HCT116 (cell line): ENCODE results near the gene MAML2. TPM values are rescaled to one million over a fixed set of nuclear protein-coding genes. Genes with fewer than 3 reads are reported as not detected.

Experiments used
- ATAC-seq: fragments of 200-7000 bp; cut with Tn5 transposase; 2 replicates; pipeline ENCODE4 v1.9.1; 2020; ENCODE audit warnings: mild to moderate bottlenecking, moderate library complexity
- BruUV-seq: library from RNA; stranded (reverse); fragments of 400-500 nt; replicated peaks from 2 replicates; lab custom pipeline; 2021; lab: Mats Ljungman, UMichigan
- CTCF ChIA-PET: fragments of 300-600 bp; sonication (Branson Sonifier 250); formaldehyde crosslinking; loops from one replicate; lab custom pipeline; 2021; ENCODE audit warnings: antibody characterized with exemption; lab: Charles Lee
- POLR2A ChIA-PET: fragments of 300-600, 350-600 bp; sonication (Branson Sonifier 250); formaldehyde crosslinking; loops from one replicate; lab custom pipeline; 2021; ENCODE audit warnings: antibody characterized with exemption; lab: Charles Lee
- RAD21 ChIA-PET, 2 experiments: fragments of 300-600 bp; sonication (Branson Sonifier 250); formaldehyde crosslinking; loops; one replicate each; lab custom pipeline; 2023; ENCODE audit warnings: low total read pairs in 2 of 2; ENCODE audit not compliant: uncharacterized antibody in 2 of 2, unreplicated experiment in 2 of 2, low non-redundant PET in 1 of 2; lab: Charles Lee
- DNase-seq: peaks from one replicate; pipeline ENCODE4 v3.0.0-alpha.2; 2010; ENCODE audit warnings: low read depth, low spot score
- H2AFZ ChIP-seq: fragments of 200-600 bp; shearing (Covaris generic), sonication (generic); 2 replicates; pipeline ENCODE4 v1.6.1; 2017; ENCODE audit warnings: low read depth, mixed run types, mixed read lengths, antibody characterized with exemption, low read length; ENCODE audit not compliant: poor library complexity, severe bottlenecking
- H3K27ac ChIP-seq: 2 replicates; pipeline ENCODE4 v1.5.1; 2012; ENCODE audit warnings: low read depth, low read length
- H3K27me3 ChIP-seq: fragments of 200-600 bp; sonication (generic); 2 replicates; pipeline ENCODE4 v1.6.1; 2016; ENCODE audit warnings: mixed run types, low read length, mixed read lengths; ENCODE audit not compliant: insufficient read depth
- H3K36me3 ChIP-seq, 2 experiments: fragments of 200-500 bp in 1 of 2; fragments of 200-600 bp in 1 of 2; sonication (Bioruptor generic) in 1 of 2; sonication (generic) in 1 of 2; 2 replicates each; pipeline versions ENCODE4 v1.5.1 to v1.6.1; 2014 to 2016; ENCODE audit warnings: low read length in 2 of 2, inconsistent platforms in 1 of 2, mixed read lengths in 1 of 2, mixed run types in 1 of 2; ENCODE audit not compliant: insufficient read depth in 2 of 2, control insufficient read depth in 1 of 2
- H3K4me1 ChIP-seq, 2 experiments: fragments of 200-600 bp in 1 of 2; sonication (generic) in 1 of 2; 2 replicates each; pipeline versions ENCODE4 v1.5.1 to v1.6.1; 2012 to 2017; ENCODE audit warnings: low read length in 2 of 2, inconsistent platforms in 1 of 2, mild to moderate bottlenecking in 1 of 2, mixed read lengths in 1 of 2, mixed run types in 1 of 2, moderate library complexity in 1 of 2; ENCODE audit not compliant: insufficient read depth in 2 of 2, control insufficient read depth in 1 of 2
- H3K4me2 ChIP-seq: fragments of 200-600 bp; sonication (generic); 2 replicates; pipeline ENCODE4 v1.6.1; 2017; ENCODE audit warnings: mixed run types, low read length, mixed read lengths
- H3K4me3 ChIP-seq, 2 experiments: fragments of 200-600 bp in 1 of 2; sonication (generic) in 1 of 2; replicated peaks in 1 of 2; 2 replicates each; pipeline ENCODE4 v1.5.1; 2011 to 2016; ENCODE audit warnings: low read length in 2 of 2, control low read depth in 1 of 2, low read depth in 1 of 2, mild to moderate bottlenecking in 1 of 2, mixed read lengths in 1 of 2, mixed run types in 1 of 2
- H3K79me2 ChIP-seq: fragments of 200-600 bp; sonication (generic); 2 replicates; pipeline ENCODE4 v1.6.1; 2017; ENCODE audit warnings: mild to moderate bottlenecking, mixed run types, low read length, moderate library complexity, mixed read lengths; ENCODE audit not compliant: insufficient read depth
- H3K9ac ChIP-seq: fragments of 200-600 bp; sonication (generic); 2 replicates; pipeline ENCODE4 v1.6.1; 2016; ENCODE audit warnings: low read length, mixed read lengths
- H3K9me2 ChIP-seq: fragments of 200-600 bp; sonication (generic), shearing (Covaris generic); 2 replicates; pipeline ENCODE4 v1.6.1; 2017; ENCODE audit warnings: mixed run types, mild to moderate bottlenecking, moderate library complexity; ENCODE audit not compliant: insufficient read depth
- H3K9me3 ChIP-seq, 2 experiments: fragments of 200-500 bp in 1 of 2; fragments of 200-600 bp in 1 of 2; sonication (Bioruptor generic) in 1 of 2; sonication (generic) in 1 of 2; 2 replicates each; pipeline ENCODE4 v1.6.1; 2014 to 2017; ENCODE audit warnings: low read length in 2 of 2, mixed read lengths in 2 of 2, inconsistent platforms in 1 of 2, low read depth in 1 of 2, mild to moderate bottlenecking in 1 of 2, mixed run types in 1 of 2, moderate library complexity in 1 of 2; ENCODE audit not compliant: control insufficient read depth in 1 of 2, insufficient read depth in 1 of 2
- H4K20me1 ChIP-seq: fragments of 200-600 bp; sonication (generic), shearing (Covaris generic); 2 replicates; pipeline ENCODE4 v1.6.1; 2017; ENCODE audit warnings: mixed run types, mild to moderate bottlenecking, moderate library complexity; ENCODE audit not compliant: insufficient read depth
- EZH2 ChIP-seq: fragments of 200-600 bp; sonication (generic); IDR thresholded peaks from 2 replicates; pipeline ENCODE4 v1.6.1; 2017; ENCODE audit warnings: antibody characterized with exemption, mixed run types
- POLR2AphosphoS5 ChIP-seq: IDR thresholded peaks from 2 replicates; pipeline ENCODE4 v1.6.1; 2011; ENCODE audit warnings: mild to moderate bottlenecking, low read depth, low read length, moderate library complexity
- intact Hi-C: fragments of 100-400 bp; cut with micrococcal nuclease; formaldehyde crosslinking; loops from 2 replicates; pipeline ENCODE4 v1.10.0; 2022
- total RNA-seq: library from RNA; stranded (reverse); gene quantifications from one replicate; pipeline ENCODE4 v1.2.1, GENCODE V29; 2021; ENCODE audit not compliant: unreplicated experiment
- TF ChIP-seq, protein P1 (sequence below): IDR thresholded peaks from 2 replicates; pipeline ENCODE4 v1.6.1; 2012
- TF ChIP-seq, protein P2 (sequence below), 3 experiments: fragments of 200-600 bp in 1 of 3; sonication (generic) in 1 of 3; IDR thresholded peaks in 2 of 3; conservative IDR thresholded peaks in 1 of 3; 2 replicates each; pipeline ENCODE4 v1.5.1; 2012 to 2017; ENCODE audit warnings: low read depth in 2 of 3, low read length in 2 of 3, antibody characterized with exemption in 1 of 3, borderline replicate concordance in 1 of 3, control low read depth in 1 of 3, mild to moderate bottlenecking in 1 of 3, mixed read lengths in 1 of 3, mixed run types in 1 of 3, moderate library complexity in 1 of 3; ENCODE audit not compliant: insufficient read depth in 1 of 3
- TF ChIP-seq, protein P3 (sequence below): IDR thresholded peaks from 2 replicates; pipeline ENCODE4 v1.6.1; 2011; ENCODE audit warnings: mild to moderate bottlenecking, low read length, moderate library complexity; ENCODE audit not compliant: insufficient replicate concordance; ENCODE audit errors: extremely low read depth

The MAML2 gene
- total RNA-seq, 1 experiment from 2014 or later = 2.6 TPM

DNA sequence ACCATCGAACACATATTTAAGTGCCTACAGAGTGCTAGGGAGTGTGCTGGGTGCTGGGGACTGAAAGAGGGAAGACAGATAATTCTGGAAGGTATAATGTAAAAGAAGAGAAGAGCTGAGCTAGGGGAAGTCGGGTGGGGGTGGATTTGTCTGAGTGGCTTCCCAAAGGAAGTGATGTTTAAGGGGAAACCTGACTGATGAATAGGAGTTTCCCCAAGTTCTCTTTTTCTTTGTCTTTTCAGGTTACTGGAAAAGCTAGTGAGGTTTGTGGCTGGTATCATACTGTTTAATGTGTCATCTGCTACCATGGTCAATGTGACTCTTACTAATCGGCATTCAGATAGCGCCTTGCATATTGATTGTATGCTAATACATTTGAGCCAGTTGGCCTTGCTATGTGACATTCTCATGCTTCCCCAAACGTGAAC, 267.4 kb downstream of the MAML2 start:
- CTCF ChIA-PET = no interaction called here
- TF ChIP-seq, protein P1, sequence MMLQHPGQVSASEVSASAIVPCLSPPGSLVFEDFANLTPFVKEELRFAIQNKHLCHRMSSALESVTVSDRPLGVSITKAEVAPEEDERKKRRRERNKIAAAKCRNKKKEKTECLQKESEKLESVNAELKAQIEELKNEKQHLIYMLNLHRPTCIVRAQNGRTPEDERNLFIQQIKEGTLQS = no peak
- TF ChIP-seq, protein P2, sequence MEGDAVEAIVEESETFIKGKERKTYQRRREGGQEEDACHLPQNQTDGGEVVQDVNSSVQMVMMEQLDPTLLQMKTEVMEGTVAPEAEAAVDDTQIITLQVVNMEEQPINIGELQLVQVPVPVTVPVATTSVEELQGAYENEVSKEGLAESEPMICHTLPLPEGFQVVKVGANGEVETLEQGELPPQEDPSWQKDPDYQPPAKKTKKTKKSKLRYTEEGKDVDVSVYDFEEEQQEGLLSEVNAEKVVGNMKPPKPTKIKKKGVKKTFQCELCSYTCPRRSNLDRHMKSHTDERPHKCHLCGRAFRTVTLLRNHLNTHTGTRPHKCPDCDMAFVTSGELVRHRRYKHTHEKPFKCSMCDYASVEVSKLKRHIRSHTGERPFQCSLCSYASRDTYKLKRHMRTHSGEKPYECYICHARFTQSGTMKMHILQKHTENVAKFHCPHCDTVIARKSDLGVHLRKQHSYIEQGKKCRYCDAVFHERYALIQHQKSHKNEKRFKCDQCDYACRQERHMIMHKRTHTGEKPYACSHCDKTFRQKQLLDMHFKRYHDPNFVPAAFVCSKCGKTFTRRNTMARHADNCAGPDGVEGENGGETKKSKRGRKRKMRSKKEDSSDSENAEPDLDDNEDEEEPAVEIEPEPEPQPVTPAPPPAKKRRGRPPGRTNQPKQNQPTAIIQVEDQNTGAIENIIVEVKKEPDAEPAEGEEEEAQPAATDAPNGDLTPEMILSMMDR (IDR thresholded peaks at IDR 0.05 in 2 of 3, conservative IDR thresholded peaks at IDR 0.05 in 1 of 3; ENCODE audit: borderline replicate concordance in 1 of 3, insufficient read depth in 1 of 3, low read depth in 2 of 3, low read length in 2 of 3) = no peak
- TF ChIP-seq, protein P3, sequence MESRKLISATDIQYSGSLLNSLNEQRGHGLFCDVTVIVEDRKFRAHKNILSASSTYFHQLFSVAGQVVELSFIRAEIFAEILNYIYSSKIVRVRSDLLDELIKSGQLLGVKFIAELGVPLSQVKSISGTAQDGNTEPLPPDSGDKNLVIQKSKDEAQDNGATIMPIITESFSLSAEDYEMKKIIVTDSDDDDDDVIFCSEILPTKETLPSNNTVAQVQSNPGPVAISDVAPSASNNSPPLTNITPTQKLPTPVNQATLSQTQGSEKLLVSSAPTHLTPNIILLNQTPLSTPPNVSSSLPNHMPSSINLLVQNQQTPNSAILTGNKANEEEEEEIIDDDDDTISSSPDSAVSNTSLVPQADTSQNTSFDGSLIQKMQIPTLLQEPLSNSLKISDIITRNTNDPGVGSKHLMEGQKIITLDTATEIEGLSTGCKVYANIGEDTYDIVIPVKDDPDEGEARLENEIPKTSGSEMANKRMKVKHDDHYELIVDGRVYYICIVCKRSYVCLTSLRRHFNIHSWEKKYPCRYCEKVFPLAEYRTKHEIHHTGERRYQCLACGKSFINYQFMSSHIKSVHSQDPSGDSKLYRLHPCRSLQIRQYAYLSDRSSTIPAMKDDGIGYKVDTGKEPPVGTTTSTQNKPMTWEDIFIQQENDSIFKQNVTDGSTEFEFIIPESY = no peak
- TF ChIP-seq EZH2 = no peak
- no peak for TF ChIP-seq POLR2AphosphoS5
- H3K9me3 ChIP-seq = no peaks in the 10 kb centered on the region
- H3K9ac ChIP-seq = no peak overlapping the region
- no peaks in the 10 kb centered on the region for H3K4me1 ChIP-seq
- no peak overlapping the region for H2AFZ ChIP-seq
- H3K79me2 ChIP-seq = no peaks in the 10 kb centered on the region
- intact Hi-C loops = no loop called here
- H3K27ac ChIP-seq = no peak overlapping the region
- no peaks in the 10 kb centered on the region for H3K36me3 ChIP-seq
- H3K9me2 ChIP-seq = no peaks in the 10 kb centered on the region
- H4K20me1 ChIP-seq = no peaks in the 10 kb centered on the region
- BruUV-seq = no TSS peak
- RAD21 ChIA-PET = no interaction called here
- no peak overlapping the region for H3K4me3 ChIP-seq
- DNase-seq (no peak), ATAC-seq (no peak)
- no peaks in the 10 kb centered on the region for H3K27me3 ChIP-seq
- POLR2A ChIA-PET = no interaction called here
- H3K4me2 ChIP-seq = no peak overlapping the region
